ENCODE data around the gene GRID2.

GRID2 gene

DNA sequence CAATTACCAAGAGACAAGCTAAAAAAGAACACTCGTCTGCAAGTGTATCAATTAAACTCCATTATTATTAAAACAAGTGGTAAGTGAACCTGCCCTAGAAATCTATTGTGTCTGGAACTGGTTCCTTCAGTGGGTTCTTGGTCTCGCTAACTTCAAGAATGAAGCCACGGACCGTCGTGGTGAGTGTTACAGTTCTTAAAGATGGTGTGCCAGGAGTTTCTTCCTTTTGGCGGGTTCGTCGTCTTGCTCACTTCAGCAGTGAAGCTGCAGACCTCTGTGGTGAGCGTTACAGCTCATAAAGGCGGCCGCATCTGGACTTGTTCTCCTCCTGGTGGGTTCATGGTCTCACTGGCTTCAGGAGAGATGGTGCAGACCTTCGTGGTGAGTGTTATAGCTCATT is 231.8 kb downstream of the GRID2 start:
- DNase-seq, result no peak

DNA sequence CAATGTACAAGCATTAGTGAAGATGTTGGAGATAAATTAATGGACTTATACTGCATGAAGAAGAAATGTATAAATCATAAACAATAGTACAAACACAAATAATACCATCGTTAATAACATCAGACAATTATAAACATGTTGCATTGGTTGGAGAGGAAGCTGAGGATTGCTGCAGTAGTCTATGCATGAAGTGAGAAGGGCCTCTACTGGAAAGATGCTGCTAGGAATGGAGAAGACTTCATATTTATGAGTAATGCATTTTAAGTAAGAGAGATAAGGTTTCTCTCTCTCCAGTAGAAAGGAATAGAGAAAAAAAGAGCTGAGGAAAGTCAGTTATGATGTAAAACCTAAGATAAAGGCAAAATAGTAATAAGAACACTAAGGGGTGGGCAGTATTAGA is 247.8 kb downstream of the GRID2 start:
- no peak for DNase-seq

DNA sequence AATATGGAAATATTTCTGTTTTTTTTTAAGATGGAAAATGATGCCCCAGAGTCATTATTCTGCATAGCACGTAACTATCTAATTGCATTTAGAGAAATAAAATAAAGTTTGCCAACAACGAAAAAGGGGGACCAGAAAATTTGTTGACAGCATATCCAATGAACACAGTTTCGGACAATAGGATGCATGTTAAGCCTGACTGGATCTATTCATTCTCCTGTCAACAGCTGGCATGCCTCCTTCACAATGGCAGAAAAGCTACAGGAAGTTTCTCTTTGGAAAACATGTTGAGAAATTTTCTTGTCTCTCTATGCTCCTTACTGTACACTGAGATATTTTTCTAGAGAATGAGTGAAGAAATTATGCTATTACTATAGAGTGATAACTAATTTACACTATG is 262.5 kb downstream of the GRID2 start:
- DNase-seq, result no peak

DNA sequence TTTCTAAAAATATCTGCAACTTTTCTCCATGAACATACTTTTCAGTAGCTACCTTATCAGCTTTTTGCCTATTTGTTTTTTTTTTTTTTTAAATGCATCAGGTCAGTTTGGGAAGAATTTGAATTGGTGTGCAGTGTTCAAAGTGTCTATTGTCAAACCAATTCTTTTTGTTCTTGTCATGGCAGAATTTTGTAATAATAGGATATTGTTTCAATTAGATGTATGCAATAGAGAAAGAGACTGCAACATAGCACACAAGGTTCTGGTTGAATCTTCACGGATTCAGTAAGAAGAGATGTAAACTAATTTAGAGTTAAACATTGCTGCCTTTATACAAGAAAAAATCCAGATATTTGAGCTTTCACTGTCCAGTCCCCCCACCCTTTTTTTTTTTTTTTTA is 277.1 kb downstream of the GRID2 start:
- no peak for DNase-seq

DNA sequence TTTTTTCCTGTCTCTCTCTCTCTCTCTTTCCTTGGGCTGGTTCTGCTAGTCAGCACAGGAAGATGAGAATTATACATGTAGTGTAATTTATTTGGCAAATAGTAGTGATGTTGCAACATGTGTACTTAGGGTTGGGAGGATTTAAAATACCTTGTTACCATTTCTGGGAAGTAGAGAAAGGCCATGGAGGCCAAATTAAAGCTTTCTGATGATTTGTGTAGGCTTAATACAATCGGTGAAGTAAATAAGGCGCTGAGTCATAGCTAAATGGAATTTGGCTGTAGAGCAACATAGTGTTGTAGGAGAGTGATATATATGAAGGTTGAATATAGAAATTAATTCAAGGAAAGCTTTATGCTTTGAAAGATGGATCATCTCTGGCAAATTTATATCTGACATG is 295.3 kb downstream of the GRID2 start:
- DNase-seq, result no peak

DNA sequence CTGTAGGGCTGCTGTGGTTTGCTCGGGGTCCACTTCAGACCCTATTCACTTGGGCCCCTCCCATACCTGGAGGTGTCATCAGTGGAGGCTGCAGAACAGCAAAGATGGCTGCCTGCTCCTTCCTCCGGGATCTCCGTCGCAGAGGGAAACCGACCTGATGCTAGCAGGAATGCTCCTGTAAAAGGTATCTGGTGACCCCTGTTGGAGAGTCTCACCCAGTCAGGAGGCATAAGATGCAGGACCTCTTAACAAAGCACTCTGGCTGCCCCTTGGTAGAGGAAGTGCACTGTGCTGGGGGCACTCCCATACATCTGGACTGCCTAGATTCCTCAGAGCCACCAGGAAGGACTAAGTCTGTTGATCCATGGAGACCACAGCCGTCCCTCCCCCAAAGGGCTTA is 296.9 kb downstream of the GRID2 start:
- no peak for DNase-seq

DNA sequence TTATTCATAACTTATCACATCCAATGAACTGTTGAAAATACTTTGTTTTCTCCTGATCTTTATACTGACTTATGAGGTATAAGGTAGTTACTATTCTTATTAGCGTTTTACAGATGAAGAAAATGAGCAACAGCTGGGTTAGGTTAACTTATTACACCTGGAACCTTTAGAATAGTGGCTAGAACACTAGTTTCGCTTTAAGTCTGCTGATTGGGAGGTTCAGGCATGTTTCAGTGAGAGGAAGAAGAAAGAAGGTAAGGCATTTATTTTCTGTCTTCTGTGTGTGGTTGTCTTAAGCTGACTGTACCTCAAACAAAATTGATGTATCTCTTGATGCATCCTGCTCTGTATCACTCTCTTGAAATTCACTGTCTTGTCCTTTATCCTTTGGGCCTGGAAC is 302.5 kb downstream of the GRID2 start:
- DNase-seq, result no peak

DNA sequence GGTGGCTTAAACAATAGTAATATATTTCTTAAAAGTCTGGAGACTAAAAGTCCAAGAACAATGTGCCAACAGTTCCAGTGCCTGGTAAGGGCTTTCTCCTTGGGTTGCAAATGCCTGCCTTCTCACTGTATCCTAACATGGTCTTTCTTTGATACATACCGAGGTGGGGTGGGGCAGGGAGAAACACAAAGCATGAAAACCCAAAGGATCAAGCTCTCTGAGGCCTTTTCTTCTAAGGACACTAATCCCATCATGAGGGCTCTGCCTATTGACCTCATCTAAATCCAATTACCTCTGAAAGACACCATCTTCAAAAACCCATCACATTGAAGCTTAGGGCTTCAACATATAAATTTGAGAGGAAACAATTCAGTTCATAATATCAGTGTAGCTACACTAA is 311.3 kb downstream of the GRID2 start:
- no peak for DNase-seq

DNA sequence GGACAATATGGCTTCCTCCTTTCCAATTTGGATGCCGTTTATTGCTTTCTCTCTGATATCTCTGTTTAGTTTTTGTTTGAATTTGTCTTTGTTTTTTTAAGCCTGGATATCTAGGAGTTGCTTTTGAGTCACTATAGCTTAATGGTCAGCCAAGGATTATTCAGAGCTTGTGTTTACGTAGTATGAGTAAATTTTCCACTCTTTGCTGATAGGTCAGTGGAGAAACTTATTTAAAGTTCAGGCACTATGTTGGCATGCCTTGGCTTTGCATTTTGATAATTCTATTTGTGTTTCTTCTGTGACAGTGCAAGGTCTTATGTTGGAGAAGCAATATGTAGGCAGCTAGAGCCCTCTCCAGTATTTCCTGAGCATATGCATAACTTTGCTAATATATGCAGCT is 315.2 kb downstream of the GRID2 start:
- DNase-seq, result no peak

DNA sequence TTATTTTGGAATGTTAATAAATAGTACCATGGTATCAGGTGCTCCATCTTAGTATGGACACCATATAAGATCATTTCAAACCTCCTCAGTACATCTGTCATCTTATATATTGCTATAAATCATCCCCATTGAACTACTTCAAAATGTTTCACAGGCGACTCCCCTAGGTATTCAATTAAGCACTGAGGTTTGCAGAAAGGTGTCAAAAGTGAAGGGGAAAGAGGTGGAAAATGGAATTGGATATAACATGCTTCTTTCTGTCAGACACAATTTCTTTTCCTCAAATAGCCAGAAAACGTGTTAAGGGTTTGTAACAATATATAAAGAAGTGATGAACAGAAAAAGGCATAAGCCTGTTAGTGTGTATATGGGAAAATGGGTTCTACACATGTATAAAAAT is 325.5 kb downstream of the GRID2 start:
- DNase-seq, result no peak

DNA sequence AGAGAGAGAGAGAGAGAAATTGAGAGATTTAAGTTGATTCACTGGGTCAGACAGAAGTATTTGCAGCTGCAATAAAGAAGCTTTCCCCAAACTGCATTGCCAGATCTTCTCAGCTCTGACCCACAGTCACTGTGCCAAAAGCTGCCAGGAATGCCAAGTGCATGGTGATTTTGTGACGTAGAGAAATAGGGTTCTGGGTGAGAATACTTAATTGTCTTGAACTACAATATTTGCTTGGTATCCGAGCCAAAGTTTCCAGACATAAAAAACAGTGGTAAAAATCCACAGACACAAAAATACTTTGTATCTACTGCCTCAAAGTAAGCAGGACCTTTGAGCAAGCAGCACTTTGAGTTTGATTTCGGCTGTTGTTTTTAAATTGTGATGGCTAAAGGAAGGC is 331.1 kb downstream of the GRID2 start:
- DNase-seq, result no peak

DNA sequence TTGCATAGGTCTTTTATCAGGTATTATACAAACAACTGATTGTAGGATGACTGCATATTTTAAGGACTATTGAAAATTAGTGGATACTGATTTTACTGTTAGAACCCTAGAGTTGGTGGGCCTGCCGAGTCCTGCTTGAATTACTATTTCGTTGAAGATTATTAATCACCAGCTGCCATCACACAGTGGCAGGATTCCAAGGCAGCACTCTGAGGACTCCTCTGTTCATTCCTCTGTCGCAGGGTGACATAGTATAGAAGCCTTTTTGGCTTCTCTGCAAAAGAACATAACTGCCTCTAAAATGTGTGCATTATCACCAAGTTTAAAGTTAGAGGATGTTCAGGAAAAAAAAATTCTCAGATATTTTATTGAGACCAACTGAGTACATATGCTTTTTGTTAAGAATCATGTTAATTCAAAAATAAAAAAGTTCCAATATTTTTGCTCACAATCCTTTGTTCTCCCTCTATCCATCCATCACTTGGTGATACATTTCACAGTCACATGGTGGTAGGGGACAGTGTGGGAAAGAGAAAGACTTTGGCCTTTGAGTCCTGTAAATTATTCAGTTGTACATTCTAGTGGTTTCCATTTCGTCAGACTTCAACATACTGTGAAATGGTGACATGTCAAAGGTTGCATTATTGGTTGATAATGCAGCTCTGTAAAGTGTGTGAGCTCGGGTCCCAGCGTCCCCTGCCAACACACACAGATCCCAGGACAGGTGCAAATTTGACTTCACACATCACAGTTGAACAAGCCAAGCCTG is 332.5 kb downstream of the GRID2 start:
- DNase-seq, result no peak

DNA sequence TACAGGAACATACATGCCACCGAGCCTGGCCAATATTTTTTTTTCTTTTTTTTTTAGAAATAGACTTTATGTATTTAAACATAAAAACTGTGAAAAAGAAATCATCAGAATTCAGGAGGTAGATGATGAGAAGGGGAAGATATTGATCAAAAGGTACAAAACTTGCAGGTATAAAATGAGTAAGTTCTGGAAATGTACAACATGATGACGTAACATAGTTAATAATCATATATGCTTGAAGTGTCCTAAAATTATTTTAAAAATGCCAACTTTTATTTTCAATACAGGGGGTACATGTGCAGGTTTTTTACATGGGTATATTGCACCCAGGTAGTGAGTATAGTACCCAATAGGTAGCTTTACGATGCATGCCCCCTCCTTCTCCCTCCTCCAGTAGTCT is 337.6 kb downstream of the GRID2 start:
- no peak for DNase-seq

DNA sequence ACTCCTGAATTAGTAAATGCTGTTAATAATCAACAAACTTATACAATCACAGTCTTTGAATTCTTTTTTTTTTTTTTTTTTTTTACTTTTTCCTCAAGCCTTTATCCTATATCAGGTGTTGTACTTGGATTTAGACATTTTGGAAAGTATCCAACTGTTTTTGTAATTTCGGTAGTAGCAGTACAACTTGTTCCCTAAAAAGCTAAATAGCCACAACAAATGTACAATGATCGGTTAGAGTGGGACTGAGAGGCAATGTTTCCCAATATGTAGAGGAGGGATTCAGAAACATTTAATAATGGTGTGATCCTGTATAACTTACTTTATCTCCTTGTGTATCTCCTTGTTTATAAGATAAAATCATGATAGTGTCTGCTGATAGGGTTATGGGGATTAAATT is 343.1 kb downstream of the GRID2 start:
- no peak for DNase-seq

DNA sequence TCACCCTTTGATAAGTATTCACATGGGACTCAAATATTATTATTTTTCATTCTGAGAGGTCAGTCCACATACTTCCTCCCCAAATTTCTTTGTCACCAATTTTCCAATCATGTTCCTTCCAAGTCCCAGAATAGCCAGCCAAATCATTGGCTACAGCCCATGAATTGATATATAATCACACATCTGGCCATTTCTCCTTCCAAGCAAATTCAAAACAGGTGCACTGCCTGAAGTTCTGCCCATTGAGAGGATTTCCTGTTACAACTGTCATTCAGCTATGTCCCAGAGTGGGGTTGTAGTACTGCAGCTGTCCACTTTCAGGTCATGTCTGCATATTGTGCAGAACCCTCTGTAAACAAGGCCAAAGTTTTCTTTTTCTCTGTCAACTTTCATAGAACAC is 347.8 kb downstream of the GRID2 start:
- DNase-seq, result no peak

DNA sequence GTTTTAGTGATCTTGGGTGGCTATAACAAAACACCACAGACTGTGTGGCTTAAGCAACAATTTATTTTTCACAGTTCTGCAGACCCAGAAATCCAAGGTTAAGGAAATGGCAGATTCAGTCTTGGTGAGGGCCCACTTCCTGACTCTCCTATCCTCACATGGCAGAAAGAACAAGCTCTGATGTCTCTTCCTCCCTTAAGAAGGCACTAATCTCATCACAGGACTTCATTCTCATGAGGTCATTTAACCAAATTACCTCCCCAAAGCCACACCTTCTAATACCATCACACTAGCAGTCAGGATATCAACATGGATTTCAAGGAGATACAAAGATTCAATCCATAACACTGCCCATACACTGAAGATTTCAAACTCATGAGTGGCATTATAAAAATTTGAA is 350.3 kb downstream of the GRID2 start:
- DNase-seq, result no peak

DNA sequence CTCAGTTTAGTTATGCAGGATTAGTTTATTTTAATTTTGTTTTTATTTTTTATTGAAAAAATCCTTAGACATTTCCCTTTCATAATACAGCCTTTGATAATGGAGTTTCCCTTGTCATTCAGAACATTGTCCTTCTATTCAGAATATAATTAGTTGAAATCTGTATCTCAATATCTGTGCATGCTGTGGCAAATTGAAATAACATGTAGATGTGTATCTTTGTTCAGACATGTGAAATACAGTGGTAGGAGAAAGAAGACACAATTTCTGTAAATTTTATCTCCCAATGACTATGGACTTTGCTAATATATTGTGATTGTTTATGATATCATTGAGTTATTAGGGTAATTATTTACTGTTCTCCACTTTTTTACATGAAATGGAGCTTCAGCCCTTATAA is 353.9 kb downstream of the GRID2 start:
- no peak for DNase-seq

DNA sequence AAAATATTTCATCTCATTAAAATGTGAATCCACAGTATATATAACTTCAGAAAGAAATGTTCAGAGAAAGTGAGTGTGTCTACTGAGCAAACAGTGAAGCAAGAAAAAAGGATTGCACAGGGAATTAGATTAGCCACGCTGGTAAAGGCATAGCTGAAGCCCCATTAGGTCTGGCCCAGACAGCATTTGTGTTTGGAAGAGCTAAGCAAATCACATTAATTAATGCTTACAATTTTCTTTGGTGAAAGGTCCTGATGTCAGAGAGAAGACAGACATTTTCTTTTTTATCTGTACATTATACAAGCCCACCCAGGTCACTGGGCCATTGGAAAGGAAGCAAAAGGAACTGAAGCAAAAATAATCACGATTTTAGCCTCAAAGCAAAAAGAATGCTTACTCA is 354.6 kb downstream of the GRID2 start:
- DNase-seq, result no peak

DNA sequence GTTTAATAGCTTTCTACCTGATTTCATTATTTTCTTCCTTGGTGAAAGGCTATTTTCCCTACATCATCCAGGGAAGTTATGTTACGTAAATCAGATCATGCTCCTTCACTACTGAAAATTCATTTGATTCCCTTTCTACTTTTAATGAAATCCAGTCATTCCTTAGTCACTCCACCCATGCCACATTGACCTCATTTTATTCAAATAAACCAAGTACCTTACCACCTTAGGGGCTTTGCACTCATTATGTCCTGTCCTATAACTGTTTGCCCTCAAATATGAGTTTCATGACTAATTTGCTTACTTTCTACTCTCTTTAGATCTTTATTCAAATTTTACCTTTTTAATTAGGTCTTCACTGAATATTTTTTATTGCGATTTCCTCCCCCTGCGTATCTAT is 374.0 kb downstream of the GRID2 start:
- no peak for DNase-seq

DNA sequence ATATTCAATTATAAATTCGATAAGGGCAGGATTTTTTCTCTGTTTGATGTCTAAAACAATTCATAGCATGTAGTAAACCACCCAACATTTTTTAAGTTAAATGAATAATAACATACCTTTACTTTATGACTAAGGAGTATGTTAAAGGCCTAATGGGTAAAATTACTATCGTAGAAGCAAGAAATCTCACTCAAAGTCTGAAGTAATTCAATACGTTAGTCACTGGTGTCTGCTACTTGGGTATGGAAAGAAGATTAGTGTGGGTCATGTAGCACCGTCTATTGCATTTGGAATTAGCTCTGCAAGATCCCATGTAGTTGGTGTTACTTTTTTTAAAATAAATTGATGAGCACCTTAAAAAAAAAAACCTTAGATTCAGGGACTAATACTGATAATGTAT is 374.5 kb downstream of the GRID2 start:
- no peak for DNase-seq

DNA sequence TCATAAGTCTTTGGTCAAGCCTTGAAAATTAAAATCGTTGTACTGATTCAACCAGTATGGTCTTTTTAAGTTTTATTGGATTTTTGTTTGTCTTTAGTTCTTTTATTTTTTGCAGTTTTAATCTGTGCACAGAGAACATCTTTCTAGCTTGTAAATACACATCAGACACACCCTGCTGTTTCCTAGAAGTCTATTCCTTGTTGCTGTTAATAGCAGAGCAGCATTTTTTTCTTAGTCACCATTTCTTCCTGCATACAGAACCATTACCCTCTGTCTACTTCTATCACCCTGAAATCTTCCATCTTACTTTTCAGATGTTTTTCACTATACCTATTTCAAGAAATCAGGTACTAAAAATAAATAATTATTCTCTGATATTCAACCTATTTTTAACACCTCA is 375.4 kb downstream of the GRID2 start:
- DNase-seq, result no peak

DNA sequence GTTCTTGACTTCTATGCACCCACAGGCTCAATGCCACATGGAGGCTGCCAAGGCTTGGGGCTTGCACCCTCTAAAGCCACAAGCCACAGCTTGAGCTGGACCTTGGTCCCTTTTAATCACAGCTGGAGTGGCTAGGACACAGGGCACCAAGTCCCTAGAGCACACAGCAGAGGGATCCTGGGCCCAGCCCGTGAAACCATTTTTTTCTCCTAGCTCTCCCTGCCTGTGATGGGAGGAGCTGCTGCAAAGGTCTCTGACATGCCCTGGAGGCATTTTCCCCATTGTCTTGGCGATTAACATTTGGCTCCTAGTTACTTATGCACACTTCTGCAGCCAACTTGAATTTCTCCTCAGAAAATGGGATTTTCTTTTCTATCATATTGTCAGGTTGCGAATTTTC is 410.9 kb downstream of the GRID2 start:
- no peak for DNase-seq

DNA sequence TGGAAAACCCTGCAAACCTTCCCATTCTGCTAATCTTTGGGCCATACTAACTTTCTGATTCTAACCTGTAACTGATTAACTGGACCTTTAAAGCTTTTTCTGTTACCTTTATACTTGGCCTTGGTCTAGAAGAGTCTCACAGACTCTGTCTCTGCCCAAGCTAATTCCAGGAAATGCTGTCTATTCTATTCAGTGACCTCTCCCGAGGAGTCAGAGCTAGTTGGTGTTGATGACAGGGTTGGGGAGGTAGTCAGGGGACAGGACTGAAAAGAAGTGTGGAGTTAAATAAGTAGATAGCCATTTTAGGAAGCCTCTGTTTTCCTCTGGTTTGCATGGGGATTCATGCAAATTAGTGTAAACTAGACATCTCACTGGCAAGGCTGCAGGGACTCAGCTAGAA is 429.5 kb downstream of the GRID2 start:
- DNase-seq, result no peak

DNA sequence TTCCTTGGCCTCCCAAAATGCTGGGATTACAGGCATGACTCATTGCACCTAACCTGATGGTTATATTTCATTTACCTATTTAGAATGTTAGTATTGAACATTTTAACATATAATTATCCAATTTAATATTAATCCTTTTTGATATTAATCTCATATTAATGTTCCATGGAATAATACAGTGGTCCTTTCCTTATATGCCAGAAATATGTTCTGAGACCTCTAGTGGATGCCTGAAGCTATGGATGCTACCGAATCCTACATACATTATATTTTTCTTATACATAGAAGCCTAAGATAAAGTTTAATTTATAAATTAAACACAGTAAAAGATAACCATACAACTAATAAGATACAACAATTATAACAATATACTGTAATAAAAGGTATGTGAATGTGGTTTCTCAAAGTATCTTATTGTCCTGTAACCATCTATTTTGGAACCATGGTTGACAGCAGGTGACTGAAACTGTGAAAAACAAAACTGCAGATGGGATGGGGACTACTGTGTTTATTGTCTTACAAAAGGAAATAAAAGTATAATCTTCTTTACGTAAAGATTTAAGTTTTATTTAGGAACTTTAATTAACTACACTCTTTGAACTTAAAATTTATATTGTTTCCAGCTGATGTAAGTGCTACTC is 431.4 kb downstream of the GRID2 start:
- no peak for DNase-seq

DNA sequence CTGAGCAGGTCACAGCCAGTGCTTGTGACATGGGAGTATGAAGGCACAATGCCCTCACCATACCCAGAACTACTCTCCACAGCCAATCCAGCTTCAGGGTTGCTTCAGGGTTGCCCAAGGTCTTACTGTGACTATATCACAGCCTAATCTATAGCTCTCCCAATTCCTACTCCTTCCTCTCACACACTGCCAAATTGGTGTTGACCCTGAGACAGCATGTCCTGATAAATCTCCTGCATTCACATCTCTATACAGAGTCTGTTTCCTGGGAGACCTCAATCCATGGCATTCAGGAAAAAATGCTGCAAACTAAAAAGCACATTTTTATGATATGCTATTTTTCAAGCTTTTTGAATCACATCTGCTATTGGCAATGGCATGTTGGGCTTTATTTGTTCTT is 456.7 kb downstream of the GRID2 start:
- DNase-seq, result no peak
